HG02870 (cell line): ENCODE data around the gene ZBTB8B.

ENCODE experiments used
- ATAC-seq: cut with Tn5 transposase; IDR thresholded peaks from one replicate; pipeline ENCODE4 v1.9.1; 2021; ENCODE audit warnings: mild to moderate bottlenecking, moderate library complexity; ENCODE audit not compliant: unreplicated experiment

Gene ZBTB8B

DNA sequence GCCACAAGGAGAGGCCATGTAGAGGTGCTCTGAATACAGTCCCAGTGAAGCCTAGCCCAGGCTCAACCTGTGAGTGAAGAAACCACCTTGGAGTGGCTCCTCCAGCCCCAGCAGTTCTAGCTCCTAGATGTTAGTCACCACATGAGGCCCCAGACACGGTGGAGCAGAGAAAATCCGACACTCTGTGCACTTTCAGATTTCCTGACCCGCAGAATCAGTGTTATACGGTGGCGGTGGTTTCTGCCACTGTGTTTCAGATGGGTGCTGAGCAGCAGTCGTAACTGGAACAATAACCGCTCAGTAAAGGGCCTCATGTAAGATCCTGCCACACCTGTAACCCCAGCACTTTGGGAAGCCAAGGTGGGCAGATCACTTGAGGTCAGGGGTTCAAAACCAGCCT is 38.3 kb downstream of the ZBTB8B start:
- ATAC-seq, result no peak

DNA sequence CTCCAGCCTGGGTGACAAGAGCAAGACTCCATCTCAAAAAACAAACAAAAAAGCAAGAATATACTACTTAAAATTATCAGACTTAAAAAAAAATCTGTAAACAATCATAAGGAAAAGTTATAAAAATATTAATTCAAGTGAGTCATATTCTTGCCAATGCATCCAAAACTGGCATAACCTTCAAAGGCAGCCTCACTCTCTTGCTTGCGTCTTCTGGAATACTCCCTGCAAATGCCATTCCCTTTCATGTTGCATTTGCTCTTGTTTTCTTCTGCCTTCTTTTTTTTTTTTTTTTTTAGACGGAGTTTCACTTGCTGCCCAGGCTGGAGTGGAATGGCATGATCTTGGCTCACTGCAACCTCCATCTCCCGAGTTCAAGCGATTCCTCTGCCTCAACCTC is 42.1 kb downstream of the ZBTB8B start:
- no peak for ATAC-seq

GRCh38 chr1:32508761-32509160 is 43.9 kb downstream of the ZBTB8B start:
- no peak for ATAC-seq

DNA sequence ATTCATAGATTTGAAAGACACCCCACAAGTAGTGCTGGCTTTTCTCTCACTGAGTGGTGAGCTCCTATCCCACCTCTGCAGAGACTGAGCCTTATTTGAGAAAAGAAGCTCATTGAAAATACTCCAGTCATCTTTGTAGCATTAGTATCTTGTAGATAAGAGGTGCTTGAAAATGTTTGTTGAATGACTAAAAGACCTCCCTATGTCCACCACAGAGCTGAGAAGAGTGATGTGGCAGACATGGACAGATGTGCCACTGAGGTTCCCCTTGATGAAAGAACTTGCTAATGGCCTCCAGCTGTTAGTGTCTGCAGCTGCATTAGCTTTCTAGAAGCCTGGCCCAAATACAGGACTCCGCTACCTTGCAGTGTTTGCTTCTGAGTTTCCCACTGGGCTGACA is 45.1 kb downstream of the ZBTB8B start:
- no peak for ATAC-seq
